GM23338 (cell line): ENCODE results near the gene CACNA2D3. TPM values are rescaled to one million over a fixed set of nuclear protein-coding genes. Genes with fewer than 3 reads are reported as not detected.

ENCODE experiments used
- ATAC-seq: fragments of 200-7000 bp; cut with Tn5 transposase; 3 replicates; pipeline ENCODE4 v1.9.1; 2020
- DNase-seq: peaks from one replicate; pipeline ENCODE4 v3.0.0-alpha.2; 2015; ENCODE audit warnings: low spot score
- H2AFZ ChIP-seq: fragments of 200-600 bp; sonication (generic); 2 replicates; pipeline ENCODE4 v1.8.0; 2016; ENCODE audit warnings: antibody characterized with exemption, mild to moderate bottlenecking, moderate library complexity
- H3F3A ChIP-seq: fragments of 200-600 bp; sonication (generic); replicated peaks from 2 replicates; pipeline ENCODE4 v1.8.0; 2017; ENCODE audit warnings: antibody characterized with exemption, mixed run types, low read depth
- H3K27ac ChIP-seq: fragments of 200-600 bp; sonication (generic); 2 replicates; pipeline ENCODE4 v1.6.1; 2016; ENCODE audit warnings: low read depth
- H3K27me3 ChIP-seq: fragments of 200-600 bp; sonication (generic); 2 replicates; pipeline ENCODE4 v1.8.0; 2016; ENCODE audit warnings: mild to moderate bottlenecking, mixed run types, moderate library complexity; ENCODE audit not compliant: insufficient read depth
- H3K36me3 ChIP-seq: fragments of 200-600 bp; sonication (generic); 2 replicates; pipeline ENCODE4 v1.8.0; 2016; ENCODE audit warnings: mild to moderate bottlenecking; ENCODE audit not compliant: insufficient read depth
- H3K4me1 ChIP-seq: fragments of 200-600 bp; sonication (generic); 2 replicates; pipeline ENCODE4 v1.8.0; 2016; ENCODE audit warnings: mild to moderate bottlenecking, moderate library complexity; ENCODE audit not compliant: insufficient read depth
- H3K4me2 ChIP-seq: fragments of 200-600 bp; sonication (generic); 2 replicates; pipeline ENCODE4 v1.7.1; 2017; ENCODE audit warnings: mixed run types
- H3K4me3 ChIP-seq: fragments of 200-600 bp; sonication (generic); 2 replicates; pipeline ENCODE4 v1.6.1; 2016; ENCODE audit warnings: mixed run types
- H3K79me2 ChIP-seq: fragments of 200-600 bp; sonication (generic); replicated peaks from 2 replicates; pipeline ENCODE4 v1.8.0; 2017; ENCODE audit warnings: mild to moderate bottlenecking; ENCODE audit not compliant: insufficient read depth
- H3K9me2 ChIP-seq: fragments of 200-600 bp; sonication (generic); 2 replicates; pipeline ENCODE4 v1.8.0; 2017; ENCODE audit not compliant: insufficient read depth
- H4K20me1 ChIP-seq: fragments of 200-600 bp; sonication (generic); replicated peaks from 2 replicates; pipeline ENCODE4 v1.8.0; 2017; ENCODE audit warnings: mild to moderate bottlenecking; ENCODE audit not compliant: insufficient read depth
- H3K27ac Mint-ChIP-seq: 2 replicates; pipeline ENCODE4 v1.8.0; 2020; ENCODE audit warnings: inconsistent platforms, mild to moderate bottlenecking, moderate library complexity, mixed read lengths
- H3K27me3 Mint-ChIP-seq: 3 replicates; pipeline ENCODE4 v1.8.0; 2022; ENCODE audit warnings: low read depth, mild to moderate bottlenecking, moderate library complexity, mixed read lengths, inconsistent platforms; ENCODE audit not compliant: insufficient read depth, poor library complexity
- H3K36me3 Mint-ChIP-seq: 3 replicates; pipeline ENCODE4 v1.8.0; 2021; ENCODE audit warnings: low read depth, mild to moderate bottlenecking, inconsistent platforms, moderate library complexity, mixed read lengths
- H3K4me1 Mint-ChIP-seq: 3 replicates; pipeline ENCODE4 v1.8.0; 2020; ENCODE audit warnings: mild to moderate bottlenecking, inconsistent platforms, mixed read lengths
- H3K4me3 Mint-ChIP-seq: 3 replicates; pipeline ENCODE4 v1.8.0; 2021; ENCODE audit warnings: moderate library complexity, mild to moderate bottlenecking, inconsistent platforms, mixed read lengths
- H3K9me3 Mint-ChIP-seq: 3 replicates; pipeline ENCODE4 v1.8.0; 2020; ENCODE audit warnings: moderate library complexity, mild to moderate bottlenecking, inconsistent platforms, mixed read lengths
- CREB1 ChIP-seq: fragments of 250-450 bp; sonication (Bioruptor Pico); IDR thresholded peaks from 2 replicates; pipeline ENCODE4 v1.5.0; 2020; ENCODE audit warnings: low read depth, mild to moderate bottlenecking, moderate library complexity
- EZH2 ChIP-seq: fragments of 200-600 bp; sonication (generic); IDR thresholded peaks from one replicate; pipeline ENCODE4 v1.8.0; 2017; ENCODE audit warnings: antibody characterized with exemption, mild to moderate bottlenecking, low read depth; ENCODE audit not compliant: unreplicated experiment
- EZH2phosphoT487 ChIP-seq: fragments of 200-600 bp; sonication (generic); IDR thresholded peaks from one replicate; pipeline ENCODE4 v1.8.1; 2018; ENCODE audit warnings: antibody characterized with exemption; ENCODE audit not compliant: unreplicated experiment
- NANOG ChIP-seq: IDR thresholded peaks from 2 replicates; pipeline ENCODE4 v1.6.1; 2016; ENCODE audit warnings: antibody characterized with exemption, borderline replicate concordance
- POLR2AphosphoS5 ChIP-seq: IDR thresholded peaks from 2 replicates; pipeline ENCODE4 v1.6.1; 2016; ENCODE audit warnings: antibody characterized with exemption, low read depth
- STAT1 ChIP-seq: IDR thresholded peaks from one replicate; pipeline ENCODE4 v1.6.1; 2016; ENCODE audit warnings: antibody characterized with exemption; ENCODE audit not compliant: unreplicated experiment
- ZNF114 ChIP-seq: fragments of 250-450 bp; sonication (Bioruptor Pico); IDR thresholded peaks from 2 replicates; pipeline ENCODE4 v1.5.0; 2020; ENCODE audit warnings: mild to moderate bottlenecking, moderate library complexity
- ZNF331 ChIP-seq: fragments of 250-450 bp; sonication (Bioruptor Pico); IDR thresholded peaks from 2 replicates; pipeline ENCODE4 v1.5.0; 2020; ENCODE audit warnings: low read depth, mild to moderate bottlenecking, moderate library complexity
- polyA plus RNA-seq: library from polyadenylated mRNA; unstranded; fragments of >200 nt; fragmentation: Nextera tagmentation; extraction: Ambion mirVana; gene quantifications from 2 replicates; pipeline ENCODE4 v1.2.1, GENCODE V29; 2016
- total RNA-seq: library from RNA; depleted of rRNA; stranded (reverse); fragments of >200 nt; shearing (Covaris generic); gene quantifications from 2 replicates; pipeline ENCODE4 v1.2.3, GENCODE V29; 2014
- TF ChIP-seq, protein P1 (sequence below): fragments of 250-450 bp; sonication (Bioruptor Pico); IDR thresholded peaks from 2 replicates; pipeline ENCODE4 v1.5.0; 2020; ENCODE audit warnings: mild to moderate bottlenecking, moderate library complexity
- TF ChIP-seq, protein P2 (sequence below), 2 experiments: fragments of 200-600 bp in 1 of 2; sonication (generic) in 1 of 2; conservative IDR thresholded peaks; 2 replicates each; pipeline versions ENCODE4 v1.5.1 to v1.6.1; 2016 to 2017; ENCODE audit warnings: antibody characterized with exemption in 2 of 2, low read depth in 2 of 2, mild to moderate bottlenecking in 2 of 2, moderate library complexity in 1 of 2
- TF ChIP-seq, protein P3 (sequence below): IDR thresholded peaks from 2 replicates; pipeline ENCODE4 v1.6.1; 2016; ENCODE audit warnings: antibody characterized with exemption

The CACNA2D3 gene
- total and polyA plus RNA-seq, 2 experiments from 2014 or later = 2.2 to 2.3 TPM

DNA sequence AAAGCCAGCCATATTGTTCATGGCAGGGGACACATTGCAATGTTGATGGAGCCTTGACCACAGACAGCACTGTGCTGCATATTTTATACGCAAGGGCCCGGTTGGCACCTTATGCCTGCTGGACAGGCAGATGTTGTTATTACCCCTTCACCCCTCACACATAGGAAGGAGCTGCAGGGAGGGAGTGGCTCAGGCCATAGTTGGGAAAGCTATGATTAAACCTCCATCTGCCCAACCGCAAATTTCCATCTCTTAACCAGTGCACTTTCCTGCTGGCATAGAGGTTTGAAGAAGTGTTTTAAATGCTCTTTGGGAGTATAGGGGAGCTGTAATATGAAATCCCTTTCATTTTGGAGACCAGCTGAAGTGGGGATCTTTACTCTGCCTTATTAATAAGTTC is 224.7 kb downstream of the CACNA2D3 start:
- no peak for DNase-seq
- Mint-ChIP-seq H3K9me3 (no peaks in the 10 kb centered on the region), H3K27ac (no peak overlapping the region), H3K4me1 (peaks cover 37% of the 10 kb centered on the region), H3K36me3 (no peaks in the 10 kb centered on the region), H3K4me3 (no peak overlapping the region), H3K27me3 (peaks cover 8% of the 10 kb centered on the region)
- H3K4me3 ChIP-seq = no peak overlapping the region
- no peak for ATAC-seq
- H3K36me3 ChIP-seq = no peaks in the 10 kb centered on the region
- H3K9me2 ChIP-seq = 0 out of 2 replicates have a peak, but pooled peaks cover 5% of the 10 kb centered on the region
- no peak overlapping the region for H2AFZ ChIP-seq
- no peak overlapping the region for H3K27ac ChIP-seq
- no peak for TF ChIP-seq EZH2
- no peak for TF ChIP-seq NANOG
- TF ChIP-seq ZNF114 (CRISPR knock-in tag) = no peak
- TF ChIP-seq, protein P1, sequence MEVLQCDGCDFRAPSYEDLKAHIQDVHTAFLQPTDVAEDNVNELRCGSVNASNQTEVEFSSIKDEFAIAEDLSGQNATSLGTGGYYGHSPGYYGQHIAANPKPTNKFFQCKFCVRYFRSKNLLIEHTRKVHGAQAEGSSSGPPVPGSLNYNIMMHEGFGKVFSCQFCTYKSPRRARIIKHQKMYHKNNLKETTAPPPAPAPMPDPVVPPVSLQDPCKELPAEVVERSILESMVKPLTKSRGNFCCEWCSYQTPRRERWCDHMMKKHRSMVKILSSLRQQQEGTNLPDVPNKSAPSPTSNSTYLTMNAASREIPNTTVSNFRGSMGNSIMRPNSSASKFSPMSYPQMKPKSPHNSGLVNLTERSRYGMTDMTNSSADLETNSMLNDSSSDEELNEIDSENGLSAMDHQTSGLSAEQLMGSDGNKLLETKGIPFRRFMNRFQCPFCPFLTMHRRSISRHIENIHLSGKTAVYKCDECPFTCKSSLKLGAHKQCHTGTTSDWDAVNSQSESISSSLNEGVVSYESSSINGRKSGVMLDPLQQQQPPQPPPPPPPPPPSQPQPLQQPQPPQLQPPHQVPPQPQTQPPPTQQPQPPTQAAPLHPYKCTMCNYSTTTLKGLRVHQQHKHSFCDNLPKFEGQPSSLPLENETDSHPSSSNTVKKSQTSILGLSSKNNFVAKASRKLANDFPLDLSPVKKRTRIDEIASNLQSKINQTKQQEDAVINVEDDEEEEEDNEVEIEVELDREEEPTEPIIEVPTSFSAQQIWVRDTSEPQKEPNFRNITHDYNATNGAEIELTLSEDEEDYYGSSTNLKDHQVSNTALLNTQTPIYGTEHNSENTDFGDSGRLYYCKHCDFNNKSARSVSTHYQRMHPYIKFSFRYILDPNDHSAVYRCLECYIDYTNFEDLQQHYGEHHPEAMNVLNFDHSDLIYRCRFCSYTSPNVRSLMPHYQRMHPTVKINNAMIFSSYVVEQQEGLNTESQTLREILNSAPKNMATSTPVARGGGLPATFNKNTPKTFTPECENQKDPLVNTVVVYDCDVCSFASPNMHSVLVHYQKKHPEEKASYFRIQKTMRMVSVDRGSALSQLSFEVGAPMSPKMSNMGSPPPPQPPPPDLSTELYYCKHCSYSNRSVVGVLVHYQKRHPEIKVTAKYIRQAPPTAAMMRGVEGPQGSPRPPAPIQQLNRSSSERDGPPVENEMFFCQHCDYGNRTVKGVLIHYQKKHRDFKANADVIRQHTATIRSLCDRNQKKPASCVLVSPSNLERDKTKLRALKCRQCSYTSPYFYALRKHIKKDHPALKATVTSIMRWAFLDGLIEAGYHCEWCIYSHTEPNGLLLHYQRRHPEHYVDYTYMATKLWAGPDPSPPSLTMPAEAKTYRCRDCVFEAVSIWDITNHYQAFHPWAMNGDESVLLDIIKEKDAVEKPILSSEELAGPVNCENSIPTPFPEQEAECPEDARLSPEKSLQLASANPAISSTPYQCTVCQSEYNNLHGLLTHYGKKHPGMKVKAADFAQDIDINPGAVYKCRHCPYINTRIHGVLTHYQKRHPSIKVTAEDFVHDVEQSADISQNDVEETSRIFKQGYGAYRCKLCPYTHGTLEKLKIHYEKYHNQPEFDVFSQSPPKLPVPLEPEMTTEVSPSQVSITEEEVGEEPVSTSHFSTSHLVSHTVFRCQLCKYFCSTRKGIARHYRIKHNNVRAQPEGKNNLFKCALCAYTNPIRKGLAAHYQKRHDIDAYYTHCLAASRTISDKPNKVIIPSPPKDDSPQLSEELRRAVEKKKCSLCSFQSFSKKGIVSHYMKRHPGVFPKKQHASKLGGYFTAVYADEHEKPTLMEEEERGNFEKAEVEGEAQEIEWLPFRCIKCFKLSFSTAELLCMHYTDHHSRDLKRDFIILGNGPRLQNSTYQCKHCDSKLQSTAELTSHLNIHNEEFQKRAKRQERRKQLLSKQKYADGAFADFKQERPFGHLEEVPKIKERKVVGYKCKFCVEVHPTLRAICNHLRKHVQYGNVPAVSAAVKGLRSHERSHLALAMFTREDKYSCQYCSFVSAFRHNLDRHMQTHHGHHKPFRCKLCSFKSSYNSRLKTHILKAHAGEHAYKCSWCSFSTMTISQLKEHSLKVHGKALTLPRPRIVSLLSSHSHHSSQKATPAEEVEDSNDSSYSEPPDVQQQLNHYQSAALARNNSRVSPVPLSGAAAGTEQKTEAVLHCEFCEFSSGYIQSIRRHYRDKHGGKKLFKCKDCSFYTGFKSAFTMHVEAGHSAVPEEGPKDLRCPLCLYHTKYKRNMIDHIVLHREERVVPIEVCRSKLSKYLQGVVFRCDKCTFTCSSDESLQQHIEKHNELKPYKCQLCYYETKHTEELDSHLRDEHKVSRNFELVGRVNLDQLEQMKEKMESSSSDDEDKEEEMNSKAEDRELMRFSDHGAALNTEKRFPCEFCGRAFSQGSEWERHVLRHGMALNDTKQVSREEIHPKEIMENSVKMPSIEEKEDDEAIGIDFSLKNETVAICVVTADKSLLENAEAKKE (CRISPR knock-in tag) = no peak
- TF ChIP-seq CREB1 (CRISPR knock-in tag) = no peak
- no peak overlapping the region for H3K4me2 ChIP-seq
- no peaks in the 10 kb centered on the region for H3K79me2 ChIP-seq
- H4K20me1 ChIP-seq = no peaks in the 10 kb centered on the region
- no peaks in the 10 kb centered on the region for H3F3A ChIP-seq
- H3K4me1 ChIP-seq = peaks cover 16% of the 10 kb centered on the region
- no peaks in the 10 kb centered on the region for H3K27me3 ChIP-seq

DNA sequence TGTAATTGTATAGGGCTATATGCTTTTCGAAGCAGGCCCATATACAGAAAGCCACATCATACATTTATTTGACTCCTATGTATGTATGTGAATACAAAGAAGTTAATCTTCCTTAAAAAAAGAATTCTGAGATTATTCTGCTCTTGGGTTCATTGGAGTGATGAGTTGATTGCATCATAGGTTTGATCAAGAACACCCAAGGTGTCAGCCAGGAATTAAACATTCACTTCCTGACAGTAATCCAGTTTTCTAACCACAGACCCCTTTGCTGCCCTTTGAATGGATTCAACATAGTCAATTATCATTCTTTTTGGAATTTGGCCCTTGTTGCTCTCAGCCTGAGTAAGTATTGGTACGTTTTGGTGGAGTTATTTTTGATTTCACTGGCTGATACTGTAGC is 225.6 kb downstream of the CACNA2D3 start:
- peaks cover 6% of the 10 kb centered on the region for H3K27me3 Mint-ChIP-seq
- no peaks in the 10 kb centered on the region for H3K36me3 Mint-ChIP-seq
- peaks cover 16% of the 10 kb centered on the region for H3K4me1 ChIP-seq
- no peaks in the 10 kb centered on the region for H3K27me3 ChIP-seq
- DNase-seq (no peak), ATAC-seq (no peak)
- peaks cover 37% of the 10 kb centered on the region for H3K4me1 Mint-ChIP-seq
- no peak overlapping the region for H3K27ac ChIP-seq
- H2AFZ ChIP-seq = no peak overlapping the region
- no peak overlapping the region for H3K4me3 Mint-ChIP-seq
- H3K9me2 ChIP-seq = 0 out of 2 replicates have a peak, but pooled peaks cover 5% of the 10 kb centered on the region
- H4K20me1 ChIP-seq = no peaks in the 10 kb centered on the region
- no peak overlapping the region for H3K4me2 ChIP-seq
- H3K4me3 ChIP-seq = no peak overlapping the region
- H3K9me3 Mint-ChIP-seq = no peaks in the 10 kb centered on the region
- no peaks in the 10 kb centered on the region for H3F3A ChIP-seq
- H3K79me2 ChIP-seq = no peaks in the 10 kb centered on the region
- no peaks in the 10 kb centered on the region for H3K36me3 ChIP-seq
- H3K27ac Mint-ChIP-seq = no peak overlapping the region
- TF ChIP-seq, protein P2, sequence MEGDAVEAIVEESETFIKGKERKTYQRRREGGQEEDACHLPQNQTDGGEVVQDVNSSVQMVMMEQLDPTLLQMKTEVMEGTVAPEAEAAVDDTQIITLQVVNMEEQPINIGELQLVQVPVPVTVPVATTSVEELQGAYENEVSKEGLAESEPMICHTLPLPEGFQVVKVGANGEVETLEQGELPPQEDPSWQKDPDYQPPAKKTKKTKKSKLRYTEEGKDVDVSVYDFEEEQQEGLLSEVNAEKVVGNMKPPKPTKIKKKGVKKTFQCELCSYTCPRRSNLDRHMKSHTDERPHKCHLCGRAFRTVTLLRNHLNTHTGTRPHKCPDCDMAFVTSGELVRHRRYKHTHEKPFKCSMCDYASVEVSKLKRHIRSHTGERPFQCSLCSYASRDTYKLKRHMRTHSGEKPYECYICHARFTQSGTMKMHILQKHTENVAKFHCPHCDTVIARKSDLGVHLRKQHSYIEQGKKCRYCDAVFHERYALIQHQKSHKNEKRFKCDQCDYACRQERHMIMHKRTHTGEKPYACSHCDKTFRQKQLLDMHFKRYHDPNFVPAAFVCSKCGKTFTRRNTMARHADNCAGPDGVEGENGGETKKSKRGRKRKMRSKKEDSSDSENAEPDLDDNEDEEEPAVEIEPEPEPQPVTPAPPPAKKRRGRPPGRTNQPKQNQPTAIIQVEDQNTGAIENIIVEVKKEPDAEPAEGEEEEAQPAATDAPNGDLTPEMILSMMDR (conservative IDR thresholded peaks at IDR 0.05; ENCODE audit: low read depth in 2 of 2) = no peak
- TF ChIP-seq STAT1 (no peak), POLR2AphosphoS5 (no peak), EZH2 (no peak), EZH2phosphoT487 (no peak), NANOG (no peak), CREB1 (CRISPR knock-in tag) (no peak), ZNF331 (CRISPR knock-in tag) (no peak)
- TF ChIP-seq, protein P3, sequence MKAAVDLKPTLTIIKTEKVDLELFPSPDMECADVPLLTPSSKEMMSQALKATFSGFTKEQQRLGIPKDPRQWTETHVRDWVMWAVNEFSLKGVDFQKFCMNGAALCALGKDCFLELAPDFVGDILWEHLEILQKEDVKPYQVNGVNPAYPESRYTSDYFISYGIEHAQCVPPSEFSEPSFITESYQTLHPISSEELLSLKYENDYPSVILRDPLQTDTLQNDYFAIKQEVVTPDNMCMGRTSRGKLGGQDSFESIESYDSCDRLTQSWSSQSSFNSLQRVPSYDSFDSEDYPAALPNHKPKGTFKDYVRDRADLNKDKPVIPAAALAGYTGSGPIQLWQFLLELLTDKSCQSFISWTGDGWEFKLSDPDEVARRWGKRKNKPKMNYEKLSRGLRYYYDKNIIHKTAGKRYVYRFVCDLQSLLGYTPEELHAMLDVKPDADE = no peak
